K562 (cell line): ENCODE results near the gene PCSK1. TPM values are rescaled to one million over a fixed set of nuclear protein-coding genes. Genes with fewer than 3 reads are reported as not detected.

Experiments used
- GTF3C2 ChIP-seq: IDR thresholded peaks from 3 replicates; pipeline ENCODE4 v1.6.1; 2011; ENCODE audit warnings: borderline replicate concordance, mild to moderate bottlenecking, moderate library complexity; ENCODE audit not compliant: insufficient read length; ENCODE audit errors: extremely low read depth
- HMBOX1 ChIP-seq: sonication (generic); IDR thresholded peaks from 2 replicates; pipeline ENCODE4 v1.6.1; 2016
- MNT ChIP-seq, 2 experiments: fragments of 450-650 bp; conservative IDR thresholded peaks; 2 replicates each; pipeline ENCODE4 v1.6.1; 2017; ENCODE audit warnings: mild to moderate bottlenecking in 2 of 2, moderate library complexity in 2 of 2
- MTA2 ChIP-seq: fragments of 450-650 bp; IDR thresholded peaks from 2 replicates; pipeline ENCODE4 v1.6.1; 2016; ENCODE audit warnings: low read depth
- SRSF7 ChIP-seq: fragments of 200-400 bp; formaldehyde crosslinking; optimal IDR thresholded peaks from 2 replicates; pipeline ENCODE3; 2017; ENCODE audit warnings: mild to moderate bottlenecking, low read depth, low read length
- TBL1XR1 ChIP-seq, 2 experiments: IDR thresholded peaks; 2 replicates each; pipeline ENCODE4 v1.6.1; 2012; ENCODE audit warnings: improper control_type of control experiment in 2 of 2, low read length in 2 of 2, mild to moderate bottlenecking in 1 of 2
- TCF15 ChIP-seq: fragments of 250-450 bp; sonication (Bioruptor Pico); IDR thresholded peaks from 2 replicates; pipeline ENCODE4 v1.8.0; 2022; ENCODE audit warnings: moderate library complexity, mild to moderate bottlenecking, inconsistent platforms
- ZFX ChIP-seq: sonication (generic); formaldehyde crosslinking; IDR thresholded peaks from 2 replicates; pipeline ENCODE4 v1.8.0; 2022; ENCODE audit warnings: mild to moderate bottlenecking, missing genetic modification reagents, moderate library complexity
- ZMIZ1 ChIP-seq, 2 experiments: fragments of 150-350 bp in 1 of 2; IDR thresholded peaks; 2 replicates each; pipeline ENCODE4 v1.6.1; 2012 to 2016; ENCODE audit warnings: low read depth in 2 of 2, low read length in 2 of 2, mild to moderate bottlenecking in 1 of 2, moderate library complexity in 1 of 2
- ZNF280A ChIP-seq: fragments of 450-650 bp; IDR thresholded peaks from 2 replicates; pipeline ENCODE4 v1.6.1; 2018; ENCODE audit warnings: mild to moderate bottlenecking, low read depth; ENCODE audit not compliant: partially characterized antibody
- polyA plus RNA-seq, 8 experiments: library from polyadenylated mRNA; depleted of rRNA in 4 of 8; stranded (reverse) in 5 of 8; unstranded in 3 of 8; fragments of >200 nt; fragmentation: Nextera tagmentation in 2 of 8; fragmentation: Illumina TruSeq in 1 of 8; extraction: Ambion mirVana in 2 of 8; extraction: Trizol in 1 of 8; gene quantifications; 2 replicates each; pipeline versions ENCODE4 v1.2.1 to v1.2.3, GENCODE V29; 2011 to 2014; ENCODE audit warnings: inconsistent platforms in 1 of 8, missing spikeins in 1 of 8
- total RNA-seq, 7 experiments: library from RNA; depleted of rRNA in 6 of 7; stranded (reverse); fragments of >200 nt in 6 of 7; fragmentation: Illumina TruSeq in 2 of 7; extraction: Trizol in 2 of 7; gene quantifications; 2 replicates each; pipeline versions ENCODE4 v1.2.1 to v1.2.3, GENCODE V29; 2011 to 2021; ENCODE audit warnings: low replicate concordance in 1 of 7

PCSK1 gene
- total and polyA plus RNA-seq, 9 of the 15 experiments (the other 6 are each of a cell fraction or from before 2014, with no cell fraction given), result not detected

GRCh38 chr5:96385538-96385937 lies 47.5 kb downstream of the PCSK1 start (continued):
- no peak for TF ChIP-seq ZNF280A
- TF ChIP-seq MNT (conservative IDR thresholded peaks at IDR 0.05), result no peak
- TF ChIP-seq SRSF7, result no peak
- no peak for TF ChIP-seq ZFX (CRISPR knock-in tag)
- no peak for TF ChIP-seq MTA2
- TF ChIP-seq ZMIZ1 (IDR thresholded peaks at IDR 0.05; ENCODE audit: low read depth in 2 of 2, low read length in 2 of 2), result no peak
- no peak for TF ChIP-seq TCF15 (CRISPR knock-in tag)
- TF ChIP-seq HMBOX1, result no peak
- TF ChIP-seq TBL1XR1 (IDR thresholded peaks at IDR 0.05; ENCODE audit: low read length in 2 of 2), result no peak
- TF ChIP-seq GTF3C2, result no peak
- TF ChIP-seq, all 486 proteins: peak for 0
